Measurements from ENCODE around the gene CSK.
A peak's percentile ranks its signal among the peaks of the same experiment; 100 is the strongest.
"Not testable (repeated sequence)": the region's sequence is repeated elsewhere in the genome, so short reads cannot be mapped to it uniquely, and the experiment has no call there.

Gene CSK

GRCh38 chr15:74781431-74782258 lies at the start of gene CSK:
TSS of gene CSK (plus strand) at chr15:74782080. CDS start at chr15:74798298, 16,218 bp downstream.
- peak; percentile 87 for TF ChIP-seq POLR2A (IDR thresholded peaks at IDR 0.05; ENCODE audit: low read depth, low read length)
- FAIRE-seq (no peak), DNase-seq (ENCODE audit: insufficient read length, low spot score) (peak; percentile 70)

GRCh38 chr15:74732846-74733245 lies 49.0 kb upstream of the CSK start:
- no peak for TF ChIP-seq POLR2A (IDR thresholded peaks at IDR 0.05; ENCODE audit: low read depth, low read length)
- DNase-seq (ENCODE audit: insufficient read length, low spot score) (no peak), FAIRE-seq (no peak)

- no peak for DNase-seq (ENCODE audit: insufficient read length, low spot score)
- no peak for FAIRE-seq
- TF ChIP-seq POLR2A (IDR thresholded peaks at IDR 0.05; ENCODE audit: low read depth, low read length), result no peak
Observed at GRCh38 chr15:74733269-74733668, 48.6 kb upstream of the CSK start.

GRCh38 chr15:74735305-74735704 lies 46.6 kb upstream of the CSK start:
- DNase-seq (ENCODE audit: insufficient read length, low spot score) (no peak), FAIRE-seq (no peak)
- TF ChIP-seq POLR2A (IDR thresholded peaks at IDR 0.05; ENCODE audit: low read depth, low read length), result no peak

- not testable (repeated sequence) for DNase-seq (ENCODE audit: insufficient read length, low spot score); FAIRE-seq
Observed at GRCh38 chr15:74738239-74738638, 43.6 kb upstream of the CSK start.

- TF ChIP-seq POLR2A (IDR thresholded peaks at IDR 0.05; ENCODE audit: low read depth, low read length), result no peak
- no peak for FAIRE-seq
- no peak for DNase-seq (ENCODE audit: insufficient read length, low spot score)
Observed at GRCh38 chr15:74742422-74742821, 39.5 kb upstream of the CSK start.

GRCh38 chr15:74746389-74746788 lies 35.5 kb upstream of the CSK start:
- FAIRE-seq (no peak), DNase-seq (ENCODE audit: insufficient read length, low spot score) (no peak)
- no peak for TF ChIP-seq POLR2A (IDR thresholded peaks at IDR 0.05; ENCODE audit: low read depth, low read length)

GRCh38 chr15:74748322-74748946 lies 33.4 kb upstream of the CSK start, which contains the start of gene CYP1A2:
TSS of gene CYP1A2 (plus strand) at chr15:74748845. CDS start at chr15:74749739, 894 bp downstream.
- TF ChIP-seq POLR2A (IDR thresholded peaks at IDR 0.05; ENCODE audit: low read depth, low read length), result no peak
- no peak for FAIRE-seq

GRCh38 chr15:74749832-74750231 lies 32.0 kb upstream of the CSK start:
- FAIRE-seq, result no peak
- TF ChIP-seq POLR2A (IDR thresholded peaks at IDR 0.05; ENCODE audit: low read depth, low read length), result no peak

More at GRCh38 chr15:74748322-74748946, 33.4 kb upstream of the CSK start, which contains the start of gene CYP1A2:
- no peak for DNase-seq (ENCODE audit: insufficient read length, low spot score)

GRCh38 chr15:74750751-74751150 lies 31.1 kb upstream of the CSK start:
- FAIRE-seq (no peak), DNase-seq (ENCODE audit: insufficient read length, low spot score) (no peak)
- no peak for TF ChIP-seq POLR2A (IDR thresholded peaks at IDR 0.05; ENCODE audit: low read depth, low read length)

More at GRCh38 chr15:74749832-74750231, 32.0 kb upstream of the CSK start:
- no peak for DNase-seq (ENCODE audit: insufficient read length, low spot score)

GRCh38 chr15:74752011-74752410 lies 29.9 kb upstream of the CSK start:
- FAIRE-seq (no peak), DNase-seq (ENCODE audit: insufficient read length, low spot score) (no peak)
- TF ChIP-seq POLR2A (IDR thresholded peaks at IDR 0.05; ENCODE audit: low read depth, low read length), result no peak

GRCh38 chr15:74752531-74752930 lies 29.3 kb upstream of the CSK start:
- FAIRE-seq (no peak), DNase-seq (ENCODE audit: insufficient read length, low spot score) (peak; percentile 56)
- TF ChIP-seq POLR2A (IDR thresholded peaks at IDR 0.05; ENCODE audit: low read depth, low read length), result no peak

GRCh38 chr15:74754593-74755215 lies 27.2 kb upstream of the CSK start:
- FAIRE-seq, result no peak
- no peak for DNase-seq (ENCODE audit: insufficient read length, low spot score)
- no peak for TF ChIP-seq POLR2A (IDR thresholded peaks at IDR 0.05; ENCODE audit: low read depth, low read length)

- no peak for FAIRE-seq
- no peak for TF ChIP-seq POLR2A (IDR thresholded peaks at IDR 0.05; ENCODE audit: low read depth, low read length)
- no peak for DNase-seq (ENCODE audit: insufficient read length, low spot score)
Observed at GRCh38 chr15:74758736-74759135, 23.1 kb upstream of the CSK start.
